IPS-20b (cell line): Measurements from ENCODE around the gene WEE1.
"Not testable (repeated sequence)": the region's sequence is repeated elsewhere in the genome, so short reads cannot be mapped to it uniquely, and the experiment has no call there.

ENCODE experiments used
- H3K27ac ChIP-seq: one replicate; pipeline ENCODE4 v1.5.1; 2013; ENCODE audit warnings: low read length
- H3K27me3 ChIP-seq: 2 replicates; pipeline ENCODE4 v1.6.1; 2013; ENCODE audit warnings: mild to moderate bottlenecking, low read length, inconsistent platforms; ENCODE audit not compliant: insufficient read depth
- H3K36me3 ChIP-seq: 2 replicates; pipeline ENCODE4 v1.6.1; 2013; ENCODE audit warnings: low read depth, mild to moderate bottlenecking, inconsistent platforms, low read length, moderate library complexity; ENCODE audit not compliant: insufficient read depth
- H3K4me1 ChIP-seq: 2 replicates; pipeline ENCODE4 v1.6.1; 2013; ENCODE audit warnings: mild to moderate bottlenecking, control low read depth, inconsistent platforms, low read length, moderate library complexity; ENCODE audit not compliant: insufficient read depth
- H3K4me3 ChIP-seq: 2 replicates; pipeline ENCODE4 v1.5.1; 2013; ENCODE audit warnings: mild to moderate bottlenecking, low read length, inconsistent platforms
- H3K9ac ChIP-seq: 2 replicates; pipeline ENCODE4 v1.6.1; 2013; ENCODE audit warnings: low read depth, mild to moderate bottlenecking, inconsistent platforms, low read length, moderate library complexity
- H3K9me3 ChIP-seq: 2 replicates; pipeline ENCODE4 v1.6.1; 2013; ENCODE audit warnings: mild to moderate bottlenecking, low read depth, low read length, inconsistent platforms; ENCODE audit not compliant: insufficient read depth

The WEE1 gene

DNA sequence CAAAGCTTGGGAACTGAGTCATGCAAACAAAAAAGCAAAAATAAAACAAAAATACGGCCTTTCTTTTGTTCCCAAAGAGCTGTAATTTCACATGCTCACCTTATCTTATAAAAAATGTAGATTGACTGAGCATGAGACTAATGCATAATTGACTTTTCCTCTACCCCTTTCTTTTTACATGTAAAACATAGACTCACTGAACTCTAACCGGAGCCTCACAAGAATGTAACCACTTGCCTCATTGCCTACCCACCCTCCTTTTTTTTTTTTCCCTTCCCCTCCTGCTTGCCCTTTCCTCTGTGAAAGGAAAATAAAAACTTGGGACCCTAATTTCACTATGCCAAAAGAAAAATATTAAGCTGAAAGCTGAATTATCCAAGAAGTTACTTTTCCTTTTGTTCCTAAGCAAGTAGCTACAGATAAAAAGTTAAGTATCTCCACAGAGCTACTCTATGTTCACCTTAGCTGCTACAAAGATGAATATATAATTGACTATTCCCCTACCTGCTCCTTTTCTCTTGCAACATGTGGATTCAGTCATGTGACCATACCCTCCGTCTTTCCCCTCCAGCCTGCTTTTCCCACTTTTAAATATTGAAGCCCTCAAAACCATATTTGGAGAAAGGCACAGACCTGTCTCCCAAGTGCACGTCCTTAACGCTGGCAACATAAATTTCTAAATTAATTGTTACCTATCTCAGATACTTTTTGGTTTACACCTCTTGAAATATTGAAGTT is 39.6 kb upstream of the WEE1 start:
- Histone ChIP-seq H3K36me3 (no peaks in the 10 kb centered on the region; the same call in 1 of the 2 replicates), H3K9ac (peak overlapping the region; percentile 29; the same call in 1 of the 2 replicates), H3K4me3 (no peak overlapping the region), H3K27me3 (no peaks in the 10 kb centered on the region), H3K4me1 (peaks cover 27% of the 10 kb centered on the region), H3K9me3 (no peaks in the 10 kb centered on the region), H3K27ac (no peak overlapping the region)

DNA sequence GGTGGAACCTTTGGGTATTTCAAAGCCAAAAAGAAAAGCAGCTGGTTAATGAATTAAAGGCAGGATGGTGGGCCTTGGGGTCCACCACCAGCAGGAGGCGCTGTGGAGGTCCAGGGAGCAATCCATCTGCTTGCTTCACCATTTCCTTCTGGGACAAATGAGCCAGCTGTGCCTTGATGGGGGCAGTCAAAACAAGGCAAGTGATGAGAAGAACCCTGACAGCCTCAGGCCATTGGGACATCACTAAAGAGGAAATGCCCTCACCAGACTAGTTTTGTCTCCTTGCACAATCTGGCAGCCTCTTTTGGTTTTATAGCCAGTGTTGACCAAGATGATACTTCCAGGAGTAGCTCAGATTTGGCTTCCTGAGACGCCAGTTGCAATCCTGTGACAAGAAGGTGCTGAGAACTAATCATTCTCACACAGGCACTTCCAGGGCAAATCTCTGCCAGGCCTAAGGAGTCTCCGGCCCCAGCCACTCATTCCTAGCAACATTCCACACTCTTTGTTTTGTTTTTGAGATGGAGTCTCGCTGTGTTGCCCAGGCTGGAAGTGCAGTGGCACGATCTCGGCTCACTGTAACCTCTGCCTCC is 38.2 kb upstream of the WEE1 start:
- no peaks in the 10 kb centered on the region for H3K9me3 ChIP-seq
- no peak overlapping the region for H3K27ac ChIP-seq
- peaks cover 18% of the 10 kb centered on the region; the same call in 1 of the 2 replicates for H3K4me1 ChIP-seq
- no peak overlapping the region for H3K4me3 ChIP-seq
- H3K9ac ChIP-seq, result no peak overlapping the region
- no peaks in the 10 kb centered on the region for H3K36me3 ChIP-seq
- no peaks in the 10 kb centered on the region for H3K27me3 ChIP-seq

DNA sequence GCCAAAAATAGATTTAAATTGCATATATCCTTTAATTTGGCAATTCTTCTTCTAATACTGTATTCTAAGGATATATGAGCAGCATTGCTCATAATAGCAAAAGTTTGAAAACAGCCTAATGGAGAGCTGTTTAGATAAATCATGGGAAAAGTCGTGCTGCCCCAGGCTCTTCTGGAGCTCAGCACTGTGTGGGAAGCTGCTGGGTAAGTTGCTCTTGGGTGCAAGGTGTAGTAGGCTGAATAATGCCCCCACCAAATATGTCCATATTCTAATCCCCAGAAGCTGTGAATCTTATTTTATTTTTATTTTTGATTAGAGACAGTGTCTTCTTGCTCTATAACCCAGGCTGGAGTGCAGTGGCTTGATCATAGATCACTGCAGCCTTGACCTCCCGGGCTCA is 34.9 kb upstream of the WEE1 start:
- Histone ChIP-seq H3K9me3 (no peaks in the 10 kb centered on the region), H3K4me3 (no peak overlapping the region)

DNA sequence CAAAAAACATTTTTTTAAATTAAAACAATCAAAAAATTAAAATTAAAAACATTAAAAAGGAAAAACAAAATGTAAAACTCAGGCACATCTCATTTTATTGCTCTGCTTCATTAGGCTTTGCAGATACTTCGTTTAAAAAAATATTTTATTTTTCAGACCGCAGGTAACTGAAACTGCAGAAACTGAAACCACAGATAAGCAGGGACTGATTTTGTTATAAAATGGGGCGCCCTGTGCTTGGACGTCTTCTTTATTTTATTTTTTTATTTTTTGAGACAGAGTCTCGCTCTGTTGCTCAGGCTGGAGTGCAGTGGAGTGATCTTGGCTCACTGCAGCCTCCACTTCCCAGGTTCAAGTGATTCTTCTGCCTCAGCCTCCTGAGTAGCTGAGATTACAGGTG is 24.3 kb upstream of the WEE1 start:
- not testable (repeated sequence) for H3K27ac ChIP-seq, H3K36me3 ChIP-seq, H3K9ac ChIP-seq, H3K9me3 ChIP-seq, H3K27me3 ChIP-seq, H3K4me3 ChIP-seq, H3K4me1 ChIP-seq

More for the DNA sequence above, 34.9 kb upstream of the WEE1 start:
- Histone ChIP-seq H3K27ac (no peak overlapping the region), H3K9ac (no peak overlapping the region), H3K27me3 (no peaks in the 10 kb centered on the region), H3K36me3 (no peaks in the 10 kb centered on the region), H3K4me1 (peaks cover 14% of the 10 kb centered on the region; the same call in 1 of the 2 replicates)

DNA sequence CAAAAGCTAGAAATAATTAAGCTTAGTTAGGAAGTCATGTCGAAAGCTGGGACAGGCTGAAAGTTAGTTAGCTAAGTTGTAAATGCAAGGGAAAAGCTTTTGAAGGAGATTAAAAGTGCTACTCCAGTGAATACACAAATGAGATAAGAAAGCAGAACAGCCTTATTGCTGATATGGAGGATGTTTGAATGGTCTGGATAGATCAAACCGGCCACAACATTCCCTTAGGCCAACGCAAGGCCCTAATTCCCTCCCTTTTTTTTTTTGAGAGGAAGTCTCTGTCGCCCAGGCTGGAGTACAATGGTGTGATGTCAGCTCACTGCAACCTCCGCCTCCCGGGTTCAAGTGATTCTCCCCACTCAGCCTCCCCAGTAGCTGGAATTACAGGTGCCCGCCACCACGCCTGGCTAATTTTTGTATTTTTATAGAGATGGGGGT is 23.3 kb upstream of the WEE1 start:
- Histone ChIP-seq H3K27ac (no peak overlapping the region), H3K9me3 (peaks cover 6% of the 10 kb centered on the region), H3K4me1 (no peaks in the 10 kb centered on the region), H3K27me3 (no peaks in the 10 kb centered on the region), H3K36me3 (no peaks in the 10 kb centered on the region), H3K4me3 (no peak overlapping the region), H3K9ac (no peak overlapping the region)

DNA sequence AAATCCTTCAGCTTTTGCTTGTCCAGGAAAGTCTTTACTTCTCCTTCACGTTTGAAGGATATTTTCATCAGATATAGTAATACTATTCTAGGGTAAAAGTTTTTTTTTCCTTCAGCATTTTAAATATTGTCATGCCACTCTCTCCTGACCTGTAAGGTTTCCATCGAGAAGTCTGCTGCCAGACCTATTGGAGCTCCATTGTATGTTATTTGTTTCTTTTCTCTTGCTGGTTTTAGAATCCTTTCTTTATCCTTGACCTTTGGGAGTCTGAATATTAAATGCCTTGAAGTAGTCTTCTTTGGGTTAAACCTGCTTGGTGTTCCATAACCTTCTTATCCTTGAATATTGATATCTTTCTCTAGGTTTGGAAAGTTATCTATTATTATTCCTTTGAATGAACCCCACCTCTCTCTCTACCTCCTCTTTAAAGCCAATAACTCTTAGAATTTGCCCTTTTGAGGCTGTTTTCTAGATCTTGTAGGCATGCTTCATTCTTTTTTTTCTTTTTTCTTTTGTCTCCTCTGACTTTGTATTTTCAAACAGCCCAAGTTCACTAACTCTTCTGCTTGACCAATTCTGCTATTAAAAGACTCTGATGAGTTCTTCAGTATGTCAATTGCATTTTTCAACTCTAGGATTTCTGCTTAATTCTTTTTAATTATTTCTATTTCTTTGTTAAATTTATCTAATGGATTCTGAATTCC is 12.0 kb upstream of the WEE1 start:
- Histone ChIP-seq H3K4me1 (peaks cover 7% of the 10 kb centered on the region; the same call in 1 of the 2 replicates), H3K9ac (no peak overlapping the region), H3K36me3 (no peaks in the 10 kb centered on the region), H3K9me3 (peaks cover 9% of the 10 kb centered on the region), H3K27ac (no peak overlapping the region), H3K4me3 (no peak overlapping the region), H3K27me3 (no peaks in the 10 kb centered on the region)

DNA sequence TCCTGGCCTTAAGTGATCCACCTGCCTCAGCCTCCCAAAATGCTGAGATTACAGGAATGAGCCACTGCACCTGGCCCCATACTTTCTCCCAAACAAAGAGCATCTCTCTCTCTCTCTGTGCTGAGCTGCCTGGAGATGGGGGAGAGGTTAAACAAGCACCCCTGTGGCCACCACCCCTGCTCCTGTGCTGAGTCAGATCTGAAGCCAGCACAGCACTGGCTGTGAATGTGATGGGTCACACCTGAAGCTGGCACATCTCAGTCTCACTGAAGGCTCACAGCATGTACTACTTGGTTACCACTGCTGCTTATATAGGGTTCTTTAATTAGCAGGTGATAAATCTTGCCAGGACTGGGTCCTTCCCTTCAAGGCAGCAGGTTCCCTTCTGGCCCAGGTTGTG is 10.8 kb upstream of the WEE1 start:
- Histone ChIP-seq H3K27ac (no peak overlapping the region), H3K27me3 (no peaks in the 10 kb centered on the region), H3K9ac (no peak overlapping the region), H3K4me1 (peaks cover 11% of the 10 kb centered on the region), H3K9me3 (peaks cover 9% of the 10 kb centered on the region), H3K36me3 (no peaks in the 10 kb centered on the region), H3K4me3 (no peak overlapping the region)

DNA sequence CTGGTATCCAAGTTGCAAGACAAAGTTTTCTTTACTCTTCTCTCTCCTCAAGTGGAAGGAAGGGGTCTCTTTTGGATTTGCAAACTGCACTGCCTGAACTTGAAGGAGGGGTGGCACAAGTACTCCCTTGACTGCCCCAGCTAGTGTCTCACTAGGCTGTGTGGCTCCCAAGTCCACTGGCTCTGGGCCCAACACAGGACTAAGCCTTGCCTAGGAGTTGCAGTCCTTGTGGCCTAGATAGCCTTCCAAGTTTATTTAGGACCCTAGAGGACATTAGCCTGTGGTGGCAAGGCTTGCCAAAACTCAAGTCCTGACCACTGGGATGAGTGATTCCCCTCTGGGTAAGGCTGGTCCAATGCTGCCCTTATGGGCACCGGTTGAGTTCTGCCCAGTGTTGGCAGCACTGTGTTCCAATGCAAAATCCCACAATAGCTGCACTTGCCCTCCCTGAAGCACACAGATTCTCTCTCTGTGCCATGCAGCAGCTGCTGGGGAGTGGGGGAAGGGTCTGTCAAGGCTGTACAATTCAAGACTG is 10.2 kb upstream of the WEE1 start:
- Histone ChIP-seq H3K9me3 (peaks cover 9% of the 10 kb centered on the region), H3K4me1 (peaks cover 14% of the 10 kb centered on the region), H3K27ac (no peak overlapping the region), H3K9ac (no peak overlapping the region), H3K4me3 (no peak overlapping the region), H3K36me3 (no peaks in the 10 kb centered on the region), H3K27me3 (no peaks in the 10 kb centered on the region)

DNA sequence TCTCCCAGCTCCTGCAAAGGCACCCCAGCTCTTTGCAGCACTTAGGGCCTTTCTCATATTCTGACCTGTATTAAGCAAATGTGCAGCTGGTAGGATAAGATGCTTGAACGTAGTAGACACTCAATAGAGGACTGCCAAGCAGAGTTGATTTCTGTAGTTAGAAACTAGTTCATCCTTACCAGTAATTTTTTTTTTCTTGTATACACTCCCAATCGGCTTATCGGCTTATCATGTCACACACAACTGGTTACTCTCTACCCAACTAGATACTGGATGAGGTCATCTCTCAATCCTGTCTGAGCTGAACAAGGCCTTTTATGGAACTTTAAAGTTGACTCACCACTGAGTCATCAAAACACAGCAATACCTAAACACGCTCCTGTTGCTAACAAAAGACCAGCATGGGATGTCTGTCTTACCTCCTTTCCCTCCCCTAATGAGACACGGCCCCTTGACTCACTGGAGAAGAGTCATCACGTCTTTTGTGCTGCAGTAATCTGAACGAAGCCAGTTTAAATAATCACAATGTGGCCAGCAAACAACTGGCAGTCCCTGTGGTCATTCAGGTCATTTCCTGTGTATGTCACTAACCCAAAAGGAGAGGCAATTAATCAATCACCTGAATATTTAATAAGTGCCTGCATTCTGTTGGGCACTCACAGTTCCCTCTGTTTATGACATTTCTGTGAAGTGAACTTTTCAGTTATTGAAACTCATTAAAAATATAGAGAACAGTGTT is 7.5 kb upstream of the WEE1 start:
- peak overlapping the region; percentile 74 for H3K9ac ChIP-seq
- peaks cover 7% of the 10 kb centered on the region for H3K9me3 ChIP-seq
- peak overlapping the region; percentile 24 for H3K27ac ChIP-seq
- peak overlapping the region; percentile 12; the same call in 1 of the 2 replicates for H3K4me3 ChIP-seq
- H3K4me1 ChIP-seq, result peaks cover 30% of the 10 kb centered on the region
- H3K27me3 ChIP-seq, result no peaks in the 10 kb centered on the region
- no peaks in the 10 kb centered on the region for H3K36me3 ChIP-seq

DNA sequence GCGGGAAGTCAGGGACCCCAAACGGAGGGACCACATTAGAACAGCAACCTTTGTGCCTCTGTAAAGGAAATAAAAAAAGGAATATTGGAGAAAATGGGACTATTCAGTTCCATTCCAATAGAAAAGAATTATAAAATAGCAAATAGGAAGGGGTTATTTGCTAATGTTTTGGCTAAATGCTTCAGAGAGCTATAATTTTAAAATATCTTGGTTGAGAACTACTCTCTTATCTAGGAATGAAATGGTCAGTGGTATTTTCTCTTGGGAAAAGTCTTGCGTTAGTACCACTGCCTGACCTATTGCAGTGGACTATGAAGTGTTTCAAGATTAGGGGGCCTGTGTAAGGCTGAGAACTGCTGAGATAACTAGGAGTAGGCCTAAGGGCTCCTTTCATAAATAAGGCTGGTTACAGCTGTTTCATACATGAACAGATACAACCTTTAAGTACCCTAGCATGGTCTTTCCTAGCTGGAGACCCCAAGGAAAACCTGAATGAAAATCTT is 6.9 kb upstream of the WEE1 start:
- Histone ChIP-seq H3K9ac (peak overlapping the region; percentile 74), H3K9me3 (0 out of 2 replicates have a peak, but pooled peaks cover under 1% of the 10 kb centered on the region), H3K36me3 (no peaks in the 10 kb centered on the region), H3K4me3 (0 out of 2 replicates have a peak overlapping the region, but pooled peaks have one; percentile 0), H3K4me1 (peaks cover 30% of the 10 kb centered on the region), H3K27me3 (no peaks in the 10 kb centered on the region), H3K27ac (peak overlapping the region; percentile 16)

DNA sequence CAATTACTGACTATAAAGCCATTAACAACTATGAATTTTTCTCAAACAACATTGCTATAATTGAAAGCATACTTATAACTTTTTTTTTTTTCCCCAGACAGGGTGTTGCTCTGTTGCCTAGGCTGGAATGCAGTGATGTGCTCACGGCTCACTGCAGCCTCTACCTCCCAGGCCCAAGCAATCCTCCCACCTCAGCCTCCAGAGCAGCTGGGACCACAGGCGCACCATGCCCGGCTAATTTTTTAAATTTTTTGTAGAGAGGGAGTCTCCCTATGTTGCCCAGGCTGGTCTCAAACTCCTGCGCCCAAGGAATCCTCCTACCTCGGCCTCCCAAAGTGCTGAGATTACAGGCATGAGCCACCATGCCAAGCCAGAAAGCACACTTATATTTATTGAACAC is 6.1 kb upstream of the WEE1 start:
- no peaks in the 10 kb centered on the region for H3K36me3 ChIP-seq
- H3K4me1 ChIP-seq, result peaks cover 30% of the 10 kb centered on the region
- H3K9ac ChIP-seq, result no peak overlapping the region
- no peak overlapping the region for H3K27ac ChIP-seq
- H3K27me3 ChIP-seq, result no peaks in the 10 kb centered on the region
- H3K9me3 ChIP-seq, result no peaks in the 10 kb centered on the region
- no peak overlapping the region for H3K4me3 ChIP-seq
